PC-3 (cell line): ENCODE measurements around the gene TEFM. TPM values are rescaled to one million over a fixed set of nuclear protein-coding genes. Genes with fewer than 3 reads are reported as not detected.
"Not testable (repeated sequence)": the region's sequence is repeated elsewhere in the genome, so short reads cannot be mapped to it uniquely, and the experiment has no call there.

Experiments used
- ATAC-seq: fragments of 200-7000 bp; cut with Tn5 transposase; 2 replicates; pipeline ENCODE4 v1.9.1; 2020; ENCODE audit warnings: mild to moderate bottlenecking, moderate library complexity
- BruUV-seq: library from RNA; stranded (reverse); fragments of 400-500 nt; replicated peaks from 2 replicates; lab custom pipeline; 2021; lab: Mats Ljungman, UMichigan
- CTCF ChIA-PET: fragments of 300-600 bp; sonication (Branson Sonifier 250); formaldehyde crosslinking; loops from one replicate; lab custom pipeline; 2022; ENCODE audit warnings: antibody characterized with exemption; lab: Charles Lee
- POLR2A ChIA-PET: fragments of 300-600 bp; sonication (Branson Sonifier 250); formaldehyde crosslinking; loops from one replicate; lab custom pipeline; 2022; ENCODE audit warnings: antibody characterized with exemption; ENCODE audit not compliant: unreplicated experiment; lab: Charles Lee
- DNase-seq: peaks from one replicate; pipeline ENCODE4 v3.0.0-alpha.2; 2015
- H2AFZ ChIP-seq: fragments of 300-600 bp; sonication (generic); 2 replicates; pipeline ENCODE4 v1.6.0; 2016; ENCODE audit warnings: antibody characterized with exemption, low read length
- H3F3A ChIP-seq: fragments of 300-600 bp; sonication (generic); one replicate; pipeline ENCODE4 v1.6.0; 2017; ENCODE audit warnings: antibody characterized with exemption, low read length, control low read depth, mild to moderate bottlenecking; ENCODE audit not compliant: unreplicated experiment
- H3K27ac ChIP-seq: fragments of 300-600 bp; sonication (generic); 2 replicates; pipeline ENCODE4 v1.5.1; 2016; ENCODE audit warnings: mild to moderate bottlenecking, low read length
- H3K27me3 ChIP-seq: fragments of 300-600 bp; sonication (generic); 2 replicates; pipeline ENCODE4 v1.6.1; 2016; ENCODE audit warnings: low read length, mixed read lengths
- H3K36me3 ChIP-seq: fragments of 300-600 bp; sonication (generic); 2 replicates; pipeline ENCODE4 v1.6.1; 2016; ENCODE audit warnings: low read depth, mixed run types, low read length, mixed read lengths
- H3K4me1 ChIP-seq: fragments of 300-600 bp; sonication (generic); 2 replicates; pipeline ENCODE4 v1.5.1; 2016; ENCODE audit warnings: low read length; ENCODE audit not compliant: insufficient read depth
- H3K4me2 ChIP-seq: fragments of 300-600 bp; sonication (generic); 2 replicates; pipeline ENCODE4 v1.6.0; 2016; ENCODE audit warnings: low read length
- H3K4me3 ChIP-seq: fragments of 300-600 bp; sonication (generic); 2 replicates; pipeline ENCODE4 v1.5.1; 2016; ENCODE audit warnings: mild to moderate bottlenecking, low read length, mixed read lengths
- H3K79me2 ChIP-seq: fragments of 300-600 bp; sonication (generic); 2 replicates; pipeline ENCODE4 v1.6.1; 2017; ENCODE audit warnings: low read length, mixed read lengths
- H3K9ac ChIP-seq: fragments of 300-600 bp; sonication (generic); 2 replicates; pipeline ENCODE4 v1.6.0; 2016; ENCODE audit warnings: mild to moderate bottlenecking, low read length
- H3K9me2 ChIP-seq: fragments of 300-600 bp; sonication (generic); replicated peaks from 2 replicates; pipeline ENCODE4 v1.6.1; 2016; ENCODE audit warnings: mixed run types, low read length, mixed read lengths
- H3K9me3 ChIP-seq: fragments of 300-600 bp; sonication (generic); 2 replicates; pipeline ENCODE4 v1.6.1; 2016; ENCODE audit warnings: low read length, mixed read lengths
- H4K20me1 ChIP-seq: fragments of 300-600 bp; sonication (generic); 2 replicates; pipeline ENCODE4 v1.6.1; 2016; ENCODE audit warnings: low read length, mixed read lengths
- CTCF ChIP-seq: fragments of 300-600 bp; sonication (generic); conservative IDR thresholded peaks from 2 replicates; pipeline ENCODE4 v1.5.1; 2017; ENCODE audit warnings: antibody characterized with exemption, low read depth, mild to moderate bottlenecking, low read length
- EZH2 ChIP-seq: fragments of 300-600 bp; sonication (generic); IDR thresholded peaks from one replicate; pipeline ENCODE4 v1.6.1; 2017; ENCODE audit warnings: antibody characterized with exemption, mild to moderate bottlenecking, low read length; ENCODE audit not compliant: unreplicated experiment
- EZH2phosphoT487 ChIP-seq: fragments of 300-600 bp; sonication (generic); IDR thresholded peaks from 2 replicates; pipeline ENCODE4 v1.6.1; 2018; ENCODE audit warnings: mild to moderate bottlenecking, antibody characterized with exemption, low read length, borderline replicate concordance
- intact Hi-C: fragments of 100-400 bp; cut with micrococcal nuclease; formaldehyde crosslinking; loops from 2 replicates; pipeline ENCODE4 v1.9.0; 2023
- total RNA-seq: library from RNA; depleted of rRNA; stranded (reverse); fragments of >200 nt; gene quantifications from 2 replicates; pipeline ENCODE4 v1.2.3, GENCODE V29; 2014

The TEFM gene
- total RNA-seq, 1 experiment from 2014 or later, result 11.3 TPM

GRCh38 chr17:30933966-30934365, 27.9 kb upstream of the TEFM start:
- CTCF ChIA-PET, result interaction anchor here (0.5 kb wide), 1 partner anchor 1075 kb away, joined by 3 read pairs; no protein-coding TSS in a partner anchor

GRCh38 chr17:30931582-30931981, 25.5 kb upstream of the TEFM start:
- H3K36me3 ChIP-seq, POLR2A ChIA-PET, H3K27ac ChIP-seq, H3K4me2 ChIP-seq, H3K4me3 ChIP-seq, DNase-seq, H3K79me2 ChIP-seq, H3K27me3 ChIP-seq, ATAC-seq, intact Hi-C loops, H3F3A ChIP-seq, CTCF ChIA-PET, H3K9me3 ChIP-seq, H4K20me1 ChIP-seq, BruUV-seq, H3K9ac ChIP-seq, H3K9me2 ChIP-seq, H3K4me1 ChIP-seq, H2AFZ ChIP-seq: not testable (repeated sequence)

More at GRCh38 chr17:30933966-30934365, 27.9 kb upstream of the TEFM start:
- Histone ChIP-seq H3K9ac (no peak overlapping the region), H3K4me2 (no peak overlapping the region), H3K4me1 (no peaks in the 10 kb centered on the region), H3K27me3 (no peaks in the 10 kb centered on the region), H3K9me2 (no peaks in the 10 kb centered on the region), H3K27ac (no peak overlapping the region), H3K79me2 (no peaks in the 10 kb centered on the region), H4K20me1 (no peaks in the 10 kb centered on the region), H3K4me3 (no peak overlapping the region), H3K9me3 (no peaks in the 10 kb centered on the region), H2AFZ (no peak overlapping the region), H3F3A (no peaks in the 10 kb centered on the region), H3K36me3 (no peaks in the 10 kb centered on the region)
- intact Hi-C loops, result no loop called here
- ATAC-seq, result no peak
- TF ChIP-seq EZH2phosphoT487, result no peak
- TF ChIP-seq EZH2, result no peak
- TF ChIP-seq CTCF, result no peak
- POLR2A ChIA-PET, result no interaction called here
- no TSS peak for BruUV-seq
- DNase-seq, result no peak

GRCh38 chr17:30930495-30930894, 24.5 kb upstream of the TEFM start:
- H3F3A ChIP-seq, result no peaks in the 10 kb centered on the region
- H3K9ac ChIP-seq, result no peak overlapping the region
- no peak overlapping the region for H2AFZ ChIP-seq
- H4K20me1 ChIP-seq, result no peaks in the 10 kb centered on the region
- H3K27ac ChIP-seq, result no peak overlapping the region
- no peaks in the 10 kb centered on the region for H3K27me3 ChIP-seq
- intact Hi-C loops, result no loop called here
- H3K4me2 ChIP-seq, result no peak overlapping the region
- no peaks in the 10 kb centered on the region for H3K4me1 ChIP-seq
- no peak for ATAC-seq
- no TSS peak for BruUV-seq
- no peaks in the 10 kb centered on the region for H3K36me3 ChIP-seq
- CTCF ChIA-PET, result no interaction called here
- no peaks in the 10 kb centered on the region for H3K9me3 ChIP-seq
- no peak for DNase-seq
- no peak overlapping the region for H3K4me3 ChIP-seq
- H3K79me2 ChIP-seq, result no peaks in the 10 kb centered on the region
- TF ChIP-seq EZH2phosphoT487 (no peak), CTCF (no peak)
- no peaks in the 10 kb centered on the region for H3K9me2 ChIP-seq
- POLR2A ChIA-PET, result no interaction called here

GRCh38 chr17:30929861-30930260, 23.8 kb upstream of the TEFM start:
- POLR2A ChIA-PET, result not testable (repeated sequence)

More at GRCh38 chr17:30929861-30930260, 23.8 kb upstream of the TEFM start:
- H3K4me3 ChIP-seq, H3K4me1 ChIP-seq, H3K36me3 ChIP-seq, BruUV-seq, H3K9ac ChIP-seq, H3K27me3 ChIP-seq, H4K20me1 ChIP-seq, H3K9me2 ChIP-seq, H3K4me2 ChIP-seq, H3K79me2 ChIP-seq, H3F3A ChIP-seq, CTCF ChIA-PET, ATAC-seq, intact Hi-C loops, H3K9me3 ChIP-seq, H2AFZ ChIP-seq, H3K27ac ChIP-seq, DNase-seq: not testable (repeated sequence)
